ENCODE measurements around the gene PLOD1.

DNA sequence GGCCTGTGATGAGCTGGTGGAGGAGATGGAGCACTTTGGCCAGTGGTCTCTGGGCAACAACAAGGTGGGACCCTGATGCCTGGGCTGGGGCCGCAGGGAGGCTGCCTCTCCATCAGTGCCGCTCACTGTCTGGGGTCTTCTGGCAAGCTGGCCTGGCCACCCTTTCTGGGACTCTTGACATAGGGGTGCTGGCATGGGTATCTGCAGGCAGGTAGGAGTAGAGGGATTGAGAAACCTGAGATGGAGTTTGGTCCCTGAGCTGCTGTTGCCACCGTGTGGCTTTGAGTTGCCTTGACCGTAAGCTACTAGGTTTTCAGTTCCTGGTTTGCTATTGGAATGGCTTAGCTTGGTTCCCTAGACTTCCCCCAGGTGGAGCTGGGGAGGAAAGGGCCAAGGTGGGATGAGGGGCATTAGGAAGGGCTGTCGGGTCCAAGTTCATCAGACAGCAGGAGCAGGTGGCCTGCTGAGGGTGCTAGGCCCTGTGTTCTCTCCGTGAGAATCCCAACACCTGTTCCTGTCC lies 32.6 kb downstream of the PLOD1 start:
- no peak for TF ChIP-seq POLR2A (IDR thresholded peaks at IDR 0.05)
- TF ChIP-seq, protein P1, sequence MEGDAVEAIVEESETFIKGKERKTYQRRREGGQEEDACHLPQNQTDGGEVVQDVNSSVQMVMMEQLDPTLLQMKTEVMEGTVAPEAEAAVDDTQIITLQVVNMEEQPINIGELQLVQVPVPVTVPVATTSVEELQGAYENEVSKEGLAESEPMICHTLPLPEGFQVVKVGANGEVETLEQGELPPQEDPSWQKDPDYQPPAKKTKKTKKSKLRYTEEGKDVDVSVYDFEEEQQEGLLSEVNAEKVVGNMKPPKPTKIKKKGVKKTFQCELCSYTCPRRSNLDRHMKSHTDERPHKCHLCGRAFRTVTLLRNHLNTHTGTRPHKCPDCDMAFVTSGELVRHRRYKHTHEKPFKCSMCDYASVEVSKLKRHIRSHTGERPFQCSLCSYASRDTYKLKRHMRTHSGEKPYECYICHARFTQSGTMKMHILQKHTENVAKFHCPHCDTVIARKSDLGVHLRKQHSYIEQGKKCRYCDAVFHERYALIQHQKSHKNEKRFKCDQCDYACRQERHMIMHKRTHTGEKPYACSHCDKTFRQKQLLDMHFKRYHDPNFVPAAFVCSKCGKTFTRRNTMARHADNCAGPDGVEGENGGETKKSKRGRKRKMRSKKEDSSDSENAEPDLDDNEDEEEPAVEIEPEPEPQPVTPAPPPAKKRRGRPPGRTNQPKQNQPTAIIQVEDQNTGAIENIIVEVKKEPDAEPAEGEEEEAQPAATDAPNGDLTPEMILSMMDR (IDR thresholded peaks at IDR 0.05) = peak in 4 of 6 experiments; percentile 7 to 37 (median 23)

All from thyroid gland (tissue), 4 donors.